ENCODE data around the gene ZBTB7C.

DNA sequence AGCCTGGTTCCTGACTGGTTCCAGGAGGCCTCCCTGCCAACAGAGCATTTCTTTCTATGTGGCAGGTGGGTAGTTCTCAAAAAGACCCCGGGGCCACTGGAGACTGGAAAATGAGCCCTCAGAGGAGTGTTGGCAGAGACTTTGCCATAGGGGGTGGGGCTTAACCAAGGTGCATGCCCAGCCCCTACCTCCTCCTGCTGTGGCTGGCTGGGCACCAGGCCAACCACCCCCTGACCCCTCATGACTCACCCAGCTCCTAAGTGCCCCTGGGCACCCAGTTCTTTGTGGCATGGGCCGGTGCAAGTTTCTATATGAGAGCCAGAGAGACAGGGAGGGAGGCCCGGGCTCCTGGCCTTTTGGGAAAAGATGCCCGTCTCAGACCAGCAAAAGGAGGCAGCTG is 380.5 kb downstream of the ZBTB7C start:
- TF ChIP-seq, protein P1, sequence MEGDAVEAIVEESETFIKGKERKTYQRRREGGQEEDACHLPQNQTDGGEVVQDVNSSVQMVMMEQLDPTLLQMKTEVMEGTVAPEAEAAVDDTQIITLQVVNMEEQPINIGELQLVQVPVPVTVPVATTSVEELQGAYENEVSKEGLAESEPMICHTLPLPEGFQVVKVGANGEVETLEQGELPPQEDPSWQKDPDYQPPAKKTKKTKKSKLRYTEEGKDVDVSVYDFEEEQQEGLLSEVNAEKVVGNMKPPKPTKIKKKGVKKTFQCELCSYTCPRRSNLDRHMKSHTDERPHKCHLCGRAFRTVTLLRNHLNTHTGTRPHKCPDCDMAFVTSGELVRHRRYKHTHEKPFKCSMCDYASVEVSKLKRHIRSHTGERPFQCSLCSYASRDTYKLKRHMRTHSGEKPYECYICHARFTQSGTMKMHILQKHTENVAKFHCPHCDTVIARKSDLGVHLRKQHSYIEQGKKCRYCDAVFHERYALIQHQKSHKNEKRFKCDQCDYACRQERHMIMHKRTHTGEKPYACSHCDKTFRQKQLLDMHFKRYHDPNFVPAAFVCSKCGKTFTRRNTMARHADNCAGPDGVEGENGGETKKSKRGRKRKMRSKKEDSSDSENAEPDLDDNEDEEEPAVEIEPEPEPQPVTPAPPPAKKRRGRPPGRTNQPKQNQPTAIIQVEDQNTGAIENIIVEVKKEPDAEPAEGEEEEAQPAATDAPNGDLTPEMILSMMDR (optimal IDR thresholded peaks at IDR 0.05 in 1 of 3, IDR thresholded peaks at IDR 0.05 in 1 of 3, conservative IDR thresholded peaks at IDR 0.05 in 1 of 3; ENCODE audit: extremely low read depth in 1 of 3, insufficient read depth in 2 of 3, low read length in 3 of 3), result no peak
- no peak for TF ChIP-seq EZH2 (IDR thresholded peaks at IDR 0.05; ENCODE audit: low read length)
